Lower leg skin (tissue), 4 donors: ENCODE measurements around the gene PAN3. TPM values are rescaled to one million over a fixed set of nuclear protein-coding genes. Genes with fewer than 3 reads are reported as not detected.

Experiments
- DNase-seq, 2 donors: peaks; one replicate each; pipeline ENCODE4 v3.0.0-alpha.2; 2019; ENCODE audit warnings: low spot score in 2 of 2
- H3K4me3 ChIP-seq: fragments of 200-600 bp; sonication (generic); 2 replicates; pipeline ENCODE4 v1.5.1; 2017; ENCODE audit warnings: mild to moderate bottlenecking, low read depth; ENCODE audit not compliant: poor library complexity, severe bottlenecking
- CTCF ChIP-seq, 3 donors: fragments of 450-650 bp; IDR thresholded peaks; one replicate each; pipeline ENCODE4 v1.5.1; 2016; ENCODE audit warnings: antibody characterized with exemption in 3 of 3, mild to moderate bottlenecking in 3 of 3, moderate library complexity in 2 of 3
- POLR2A ChIP-seq, 2 donors: fragments of 450-650 bp; IDR thresholded peaks; one replicate each; pipeline ENCODE4 v1.6.1; 2016 to 2017; ENCODE audit warnings: antibody characterized with exemption in 2 of 2, mild to moderate bottlenecking in 1 of 2, moderate library complexity in 1 of 2
- WGBS, 2 donors: methylation state at CpG; one replicate each; pipeline ENCODE4 v1.1.5; 2018; 5-methylcytosine and 5-hydroxymethylcytosine counted together
- intact Hi-C: fragments of 100-400 bp; cut with DNase I; formaldehyde crosslinking; loops from one replicate; pipeline ENCODE4 v1.15.0; 2023; ENCODE audit warnings: low total_unique reads
- total RNA-seq, 4 donors: library from RNA; depleted of rRNA; stranded (reverse); fragments of >200 nt; gene quantifications; one replicate each; pipeline ENCODE4 v1.1.0, GENCODE V29; 2016

Gene PAN3
- total RNA-seq, 4 donors from 2014 or later: 32.2 to 57.7 (median 46.9) TPM

- H3K4me3 ChIP-seq: no peak overlapping the region
- DNase-seq: no peak
- no peak for TF ChIP-seq CTCF (IDR thresholded peaks at IDR 0.05)
- TF ChIP-seq POLR2A (IDR thresholded peaks at IDR 0.05): no peak
- WGBS, 2 donors: 52 to 58% methylated on average over 1 of the region's 1 CpG
- intact Hi-C loops: no loop called here
Observed at GRCh38 chr13:28116736-28117135, 21.6 kb upstream of the PAN3 start.

- intact Hi-C loops: no loop called here
- H3K4me3 ChIP-seq: no peak overlapping the region
- TF ChIP-seq POLR2A (IDR thresholded peaks at IDR 0.05): no peak
- TF ChIP-seq CTCF (IDR thresholded peaks at IDR 0.05): no peak
- DNase-seq: no peak
- WGBS, 2 donors: 65 to 67% methylated on average over 9 of the region's 9 CpGs
Observed at GRCh38 chr13:28117689-28118377, 20.5 kb upstream of the PAN3 start.

GRCh38 chr13:28120317-28120716 is 18.0 kb upstream of the PAN3 start:
- intact Hi-C loops: no loop called here
- no peak for TF ChIP-seq POLR2A (IDR thresholded peaks at IDR 0.05)
- TF ChIP-seq CTCF (IDR thresholded peaks at IDR 0.05): no peak
- DNase-seq: no peak
- H3K4me3 ChIP-seq: no peak overlapping the region

GRCh38 chr13:28121224-28121623 is 17.1 kb upstream of the PAN3 start:
- no peak for DNase-seq
- 92 to 94% methylated on average over 8 of the region's 8 CpGs for WGBS, 2 donors
- intact Hi-C loops: no loop called here
- TF ChIP-seq POLR2A (IDR thresholded peaks at IDR 0.05) (no peak), CTCF (IDR thresholded peaks at IDR 0.05) (no peak)
- H3K4me3 ChIP-seq: no peak overlapping the region

GRCh38 chr13:28128030-28128429 is 10.3 kb upstream of the PAN3 start:
- TF ChIP-seq CTCF (IDR thresholded peaks at IDR 0.05) (no peak), POLR2A (IDR thresholded peaks at IDR 0.05) (no peak)
- intact Hi-C loops: no loop called here
- no peak overlapping the region for H3K4me3 ChIP-seq
- DNase-seq: no peak

GRCh38 chr13:28128926-28129325 is 9.4 kb upstream of the PAN3 start:
- intact Hi-C loops: no loop called here
- DNase-seq: no peak
- no peak overlapping the region for H3K4me3 ChIP-seq
- TF ChIP-seq CTCF (IDR thresholded peaks at IDR 0.05): no peak
